GM18526 (cell line): ENCODE results near the gene RAB40C.

Experiments used
- POLR2A ChIP-seq: IDR thresholded peaks from 3 replicates; pipeline ENCODE4 v1.6.1; 2011; ENCODE audit not compliant: insufficient read length; ENCODE audit errors: extremely low read depth

Gene RAB40C

DNA sequence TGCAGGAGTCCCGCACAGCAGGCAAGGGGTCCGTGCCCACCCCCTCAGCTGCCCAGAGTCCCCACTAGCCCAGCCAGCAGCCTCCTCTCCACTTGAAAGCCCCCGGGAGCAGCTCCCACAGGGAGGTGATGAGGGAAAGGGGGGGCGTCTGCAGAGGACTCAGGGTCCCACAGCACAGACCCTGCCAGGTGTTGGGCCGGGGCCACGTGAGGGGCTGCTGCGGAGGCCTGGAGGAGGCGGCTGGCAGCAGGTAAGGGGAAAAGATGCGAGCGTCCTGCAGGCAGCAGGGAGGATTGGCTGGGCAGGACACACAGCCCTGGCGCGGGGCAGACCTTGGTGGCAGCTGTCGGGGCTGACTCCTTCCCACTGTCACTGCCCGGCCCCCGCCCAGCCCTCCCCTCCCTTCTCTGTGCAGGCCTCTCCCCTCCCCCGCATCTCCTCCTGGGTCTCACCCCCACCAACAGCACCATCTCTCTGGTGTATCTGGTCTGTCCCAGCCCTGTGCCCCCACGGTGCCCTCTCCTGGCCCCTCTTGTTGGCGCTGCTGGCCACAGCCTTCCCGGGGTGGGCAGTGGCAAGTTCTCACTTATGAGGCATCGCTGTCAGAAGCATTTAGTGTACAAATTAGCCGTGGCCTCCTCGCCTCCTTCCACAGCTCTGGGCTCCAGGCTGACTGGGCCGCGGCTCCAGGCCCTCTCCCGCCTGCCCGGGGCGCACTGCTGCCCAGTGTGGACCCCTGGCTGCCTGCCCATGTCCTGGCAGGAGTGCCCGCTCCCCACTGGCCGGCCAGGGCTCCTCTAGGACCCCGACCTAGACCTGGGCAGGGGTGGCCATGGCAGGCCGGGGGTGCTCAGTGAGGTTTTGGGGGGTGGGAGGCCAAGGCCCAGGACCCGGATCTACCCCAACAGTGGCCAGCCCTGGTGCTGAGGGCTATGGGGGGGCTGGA lies 34.1 kb upstream of the RAB40C start:
- no peak for TF ChIP-seq POLR2A

DNA sequence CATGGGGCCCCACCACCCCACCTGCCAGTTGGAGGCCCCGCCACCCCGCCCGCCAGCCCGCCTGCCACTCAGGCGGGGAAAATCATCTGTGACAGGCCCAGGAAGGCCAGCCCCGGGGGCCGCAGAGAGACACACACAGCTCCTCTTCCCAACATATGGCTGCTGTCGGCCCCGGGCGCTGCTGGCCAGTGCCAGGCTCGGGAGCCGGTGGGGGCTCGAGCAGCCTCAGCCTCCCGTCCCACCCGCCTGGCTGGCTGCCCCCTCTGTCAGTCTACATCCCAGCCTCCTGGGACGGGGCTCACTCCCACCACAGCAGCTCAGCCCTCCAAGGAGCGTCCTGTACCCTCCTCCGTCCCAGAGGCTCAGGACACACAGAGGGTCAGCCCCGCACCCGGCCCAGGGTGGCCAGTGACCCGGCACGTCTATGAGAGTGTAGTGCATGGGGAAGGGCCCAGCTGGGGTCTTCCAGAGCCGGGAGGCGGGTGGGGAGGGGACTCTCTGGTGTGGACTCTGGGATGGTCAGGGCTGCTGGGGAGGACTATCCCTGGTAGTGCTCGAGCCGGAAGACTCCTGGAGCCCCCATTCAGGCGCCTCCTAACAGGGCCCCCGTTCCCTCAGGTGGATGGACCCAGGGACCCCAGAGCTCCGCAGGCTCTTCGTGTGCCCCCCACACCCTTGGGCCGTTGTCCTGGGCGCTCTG lies 33.2 kb upstream of the RAB40C start:
- no peak for TF ChIP-seq POLR2A

DNA sequence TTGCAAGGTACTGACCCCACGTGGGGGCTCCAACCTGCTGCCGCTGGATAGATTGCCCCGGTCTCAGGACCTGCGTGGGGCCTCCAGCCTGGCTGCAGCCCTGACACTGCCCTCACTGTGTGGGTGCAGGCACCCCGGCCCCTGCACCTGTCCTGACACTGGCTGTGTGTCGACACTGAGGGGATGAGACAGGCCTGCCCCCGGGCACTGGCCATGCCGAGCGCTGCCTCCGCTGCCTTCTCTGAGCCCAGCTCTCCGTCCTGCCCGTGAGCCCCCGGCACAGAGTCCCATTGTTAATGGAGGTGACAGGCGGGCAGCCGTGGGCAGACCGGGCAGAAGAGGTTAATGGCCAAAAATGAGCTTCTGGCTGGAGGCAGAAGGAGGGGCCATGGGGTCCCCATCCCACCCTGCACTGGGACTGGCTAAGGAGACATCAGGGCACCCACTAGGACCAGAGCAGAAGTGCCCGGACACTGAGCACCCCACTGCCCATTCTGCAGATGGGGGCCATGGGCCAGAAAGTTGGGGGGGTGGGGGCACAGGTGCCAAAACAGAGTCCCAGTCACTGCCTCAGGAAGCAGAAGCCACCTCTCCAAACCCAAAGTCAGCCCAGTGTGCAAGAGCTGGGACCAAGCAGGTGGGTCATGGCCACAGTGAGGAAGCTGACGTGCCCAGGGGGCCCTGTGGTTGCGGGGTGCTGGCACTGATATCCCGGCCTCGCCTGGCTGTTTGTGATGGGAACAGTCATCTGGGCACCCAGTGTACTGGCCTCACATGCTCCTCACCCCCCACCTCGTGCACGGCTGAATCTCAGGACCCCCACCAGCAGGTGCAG lies 32.2 kb upstream of the RAB40C start:
- no peak for TF ChIP-seq POLR2A

DNA sequence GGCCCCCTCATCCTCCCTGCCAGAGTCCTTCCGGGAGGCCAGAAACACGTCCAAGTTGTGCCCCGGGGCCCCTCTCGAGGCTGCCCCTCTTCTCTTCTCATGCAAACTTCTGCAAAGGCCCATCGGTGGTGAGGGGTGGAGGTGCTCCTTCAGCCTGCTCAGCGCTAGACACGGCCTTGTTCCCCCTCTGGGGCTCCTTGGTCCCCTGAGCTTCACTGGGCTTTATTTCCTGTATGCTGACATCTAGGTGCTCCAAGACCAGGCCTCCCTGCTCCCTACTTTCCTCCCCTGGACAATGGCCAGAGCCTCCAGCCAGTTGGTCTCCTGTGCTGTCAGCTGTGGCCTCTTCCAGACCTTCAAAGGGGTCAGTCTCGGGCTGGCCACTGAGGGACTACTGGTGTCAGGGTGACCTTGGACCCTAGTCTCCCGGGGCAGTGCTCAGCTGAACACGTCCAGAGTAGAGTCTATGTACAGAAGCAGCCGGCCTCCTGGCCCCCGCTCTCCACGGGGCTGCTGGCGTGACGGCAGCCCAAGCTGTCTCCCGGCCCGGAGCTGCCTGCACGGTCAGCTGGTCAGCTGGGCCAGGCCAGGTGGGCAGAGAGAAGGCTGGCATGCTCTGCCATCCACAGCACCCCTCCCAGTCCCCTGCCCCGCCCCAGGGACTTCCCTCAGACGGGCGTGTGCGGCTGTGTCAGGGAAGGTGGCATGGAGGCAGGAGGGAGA lies 31.4 kb upstream of the RAB40C start:
- no peak for TF ChIP-seq POLR2A

DNA sequence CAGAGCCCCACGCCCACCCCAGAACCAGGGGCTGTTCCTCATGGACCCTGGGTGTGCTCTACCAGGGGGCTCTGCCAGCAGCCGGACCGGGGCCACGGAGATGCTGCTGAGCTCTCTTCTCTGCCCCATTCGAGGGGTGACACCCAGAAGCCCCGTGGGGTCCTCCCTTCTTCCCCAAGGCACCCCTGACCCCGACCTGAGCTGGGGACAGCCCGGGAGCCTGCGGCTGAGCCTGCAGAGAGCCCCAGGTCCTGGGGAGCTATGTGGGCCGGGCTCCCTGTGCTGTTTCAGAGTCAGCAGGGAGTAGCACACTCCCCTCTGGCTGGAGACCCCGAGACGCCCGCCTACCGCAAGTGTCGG lies 30.9 kb upstream of the RAB40C start:
- no peak for TF ChIP-seq POLR2A

DNA sequence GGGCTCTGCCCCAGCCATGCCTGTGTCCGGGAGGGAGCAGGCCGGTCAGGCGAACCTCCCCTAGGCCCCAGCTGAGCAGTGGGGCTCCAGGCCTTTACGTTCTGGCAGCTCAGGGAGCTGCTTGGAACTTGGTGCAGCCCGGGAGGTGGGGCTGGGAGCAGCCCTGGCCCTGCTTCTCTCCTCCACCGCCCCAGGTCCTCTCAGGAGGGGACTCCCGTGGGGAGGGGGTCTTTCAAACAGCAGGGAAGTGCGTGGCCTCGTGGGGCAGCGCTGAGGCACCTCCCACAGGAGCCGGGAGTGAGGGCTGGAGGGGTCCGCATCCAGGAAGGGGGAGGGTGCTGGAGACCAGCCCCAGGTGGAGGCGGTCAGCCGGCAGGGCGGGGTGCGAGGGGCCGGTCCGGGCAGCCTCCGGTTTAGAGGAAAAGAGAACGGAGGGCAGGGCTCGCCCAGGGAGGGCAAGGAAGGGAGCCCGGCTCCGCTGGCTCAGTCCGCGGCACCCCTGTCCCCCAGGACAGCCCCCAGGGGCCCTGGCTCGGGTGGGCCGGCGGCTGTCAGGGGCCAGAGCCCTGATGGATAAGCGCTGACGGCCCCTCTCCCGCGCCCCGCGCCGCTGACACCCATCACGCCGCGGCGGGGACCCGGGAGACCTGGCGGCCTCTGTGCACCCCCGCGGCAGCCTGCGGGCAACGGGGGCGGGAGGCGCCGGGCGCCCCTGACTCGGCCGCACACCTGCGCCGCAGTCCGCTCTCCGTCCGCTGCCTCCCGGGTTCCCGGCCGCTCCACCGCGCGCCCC lies 30.3 kb upstream of the RAB40C start:
- TF ChIP-seq POLR2A = no peak

DNA sequence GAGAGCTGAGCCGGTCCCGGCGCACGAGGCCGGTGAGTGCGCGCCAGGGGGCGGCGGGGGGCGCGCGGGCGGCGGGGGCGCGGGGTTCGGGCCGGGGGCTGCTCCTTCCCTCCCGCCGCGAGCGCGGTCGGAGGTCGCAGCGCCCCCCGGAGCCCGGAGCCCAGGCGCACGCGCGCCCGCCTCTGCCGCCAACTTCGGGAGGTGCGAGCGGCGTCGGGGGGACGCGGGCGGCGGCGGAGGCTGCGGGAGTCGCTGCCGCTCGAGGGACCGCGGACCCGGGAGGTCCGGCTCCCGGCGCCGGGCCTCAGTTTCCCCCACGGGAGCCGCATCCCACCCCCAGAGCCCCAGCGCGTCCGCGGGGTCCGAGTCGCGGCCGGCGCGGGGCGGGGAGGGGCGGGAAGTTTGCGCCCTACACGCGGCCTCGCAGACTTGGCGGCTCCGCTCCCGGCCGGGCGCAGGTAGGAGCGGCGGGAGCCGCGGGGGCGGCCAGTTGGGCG lies 29.6 kb upstream of the RAB40C start, which contains the start of gene PRR35:
TSS of gene PRR35 (plus strand) at position 191 of the 497 bp plus-strand sequence. CDS start 2,901 bp downstream, outside the sequence.
- TF ChIP-seq POLR2A = no peak

DNA sequence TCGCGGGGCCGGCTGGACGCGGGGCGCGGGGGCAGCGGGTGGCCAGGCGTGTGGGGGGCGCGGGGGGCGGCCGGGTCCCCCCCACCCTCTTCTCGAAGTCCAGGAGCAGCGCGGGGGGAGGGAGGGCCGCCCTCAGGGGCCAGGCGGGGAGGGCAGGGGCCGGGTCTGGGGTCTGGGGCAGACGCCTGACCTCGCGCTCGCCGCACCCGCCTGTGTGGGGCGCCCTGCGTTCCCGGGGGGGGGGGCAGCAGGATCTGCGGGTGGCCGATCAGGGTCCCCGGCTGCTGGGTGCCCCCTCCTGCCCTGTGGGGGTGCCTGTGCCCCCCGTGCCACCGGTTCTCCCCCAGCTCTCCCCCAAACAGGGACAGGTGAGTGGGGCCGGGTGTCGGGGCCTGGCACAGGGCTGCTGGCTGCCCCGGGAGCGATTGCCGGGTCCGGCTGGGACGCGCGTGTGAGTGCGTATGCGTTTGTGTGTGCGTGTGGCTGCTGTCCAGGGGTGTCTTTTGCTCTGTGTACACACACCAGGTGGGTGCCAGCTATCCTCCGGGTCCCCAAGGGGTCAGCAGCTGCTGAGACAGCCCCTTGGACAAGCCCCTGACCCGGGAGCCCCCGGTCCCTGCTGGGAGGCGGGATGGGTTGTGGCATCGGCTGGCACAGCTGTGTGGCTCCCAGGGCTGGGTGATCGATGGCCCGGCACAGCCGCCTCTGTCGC lies 29.0 kb upstream of the RAB40C start:
- TF ChIP-seq POLR2A = no peak

DNA sequence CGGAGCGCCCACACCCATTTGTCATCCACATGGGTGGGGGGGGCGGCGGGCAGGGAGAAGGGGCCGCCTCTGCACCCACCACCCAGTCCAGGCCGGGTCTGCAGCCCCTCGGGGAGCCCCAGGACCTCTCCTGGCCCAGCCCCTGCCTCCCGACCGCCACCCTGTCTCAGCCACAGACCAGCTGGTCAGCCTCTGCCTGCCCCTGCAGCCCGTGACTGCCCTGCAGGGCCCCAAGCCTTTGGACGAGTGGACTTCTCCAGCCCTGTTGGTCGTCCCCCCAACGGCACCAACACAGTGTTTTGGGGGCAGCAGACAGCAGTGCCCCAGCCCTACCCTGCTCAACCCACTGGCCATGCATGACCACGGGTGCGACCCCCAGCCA lies 28.5 kb upstream of the RAB40C start:
- no peak for TF ChIP-seq POLR2A

DNA sequence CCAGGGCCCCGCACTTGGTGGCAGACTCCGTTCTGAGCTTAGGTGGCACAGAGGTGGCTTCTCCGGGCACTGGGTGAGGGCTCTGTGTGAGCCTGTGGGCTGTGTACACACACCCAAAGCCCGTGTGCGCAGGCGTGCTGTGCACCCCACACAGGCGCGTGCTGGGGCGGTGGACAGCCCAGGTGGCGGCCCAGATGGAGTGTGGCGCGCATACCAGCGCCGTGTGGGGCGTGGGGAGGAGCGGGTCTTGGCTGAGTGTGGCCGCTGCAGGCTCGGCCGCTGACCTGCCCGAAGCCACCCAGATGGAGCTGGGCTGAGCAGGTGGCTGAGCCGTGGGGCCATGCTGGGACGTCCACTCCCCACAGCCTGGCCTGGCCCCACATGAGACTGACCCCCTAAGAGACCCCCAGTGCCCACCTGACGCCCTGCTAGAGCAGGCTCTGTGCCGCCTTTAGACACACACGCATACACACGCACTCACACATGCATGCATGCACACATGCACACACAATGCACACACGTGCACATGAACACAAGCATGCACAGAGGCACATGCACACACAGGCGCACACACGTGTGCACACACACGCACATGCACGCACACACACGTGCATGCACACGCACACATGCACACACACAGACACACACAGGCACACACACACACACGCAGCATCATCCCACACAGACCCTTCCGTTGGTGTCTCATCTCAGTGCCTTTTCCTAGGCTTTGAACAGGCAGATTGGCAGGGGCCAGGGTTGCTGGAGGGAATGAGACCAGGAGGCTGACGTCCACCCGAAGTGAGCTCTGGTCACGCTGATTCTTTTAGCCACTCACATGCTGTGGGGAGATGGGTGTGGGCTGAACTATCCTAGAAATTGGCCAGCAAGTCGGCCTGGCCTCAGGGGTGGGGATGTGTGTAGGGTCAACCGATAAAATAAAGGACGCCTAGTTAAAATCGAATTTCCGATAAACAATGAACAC lies 27.6 kb upstream of the RAB40C start:
- no peak for TF ChIP-seq POLR2A

DNA sequence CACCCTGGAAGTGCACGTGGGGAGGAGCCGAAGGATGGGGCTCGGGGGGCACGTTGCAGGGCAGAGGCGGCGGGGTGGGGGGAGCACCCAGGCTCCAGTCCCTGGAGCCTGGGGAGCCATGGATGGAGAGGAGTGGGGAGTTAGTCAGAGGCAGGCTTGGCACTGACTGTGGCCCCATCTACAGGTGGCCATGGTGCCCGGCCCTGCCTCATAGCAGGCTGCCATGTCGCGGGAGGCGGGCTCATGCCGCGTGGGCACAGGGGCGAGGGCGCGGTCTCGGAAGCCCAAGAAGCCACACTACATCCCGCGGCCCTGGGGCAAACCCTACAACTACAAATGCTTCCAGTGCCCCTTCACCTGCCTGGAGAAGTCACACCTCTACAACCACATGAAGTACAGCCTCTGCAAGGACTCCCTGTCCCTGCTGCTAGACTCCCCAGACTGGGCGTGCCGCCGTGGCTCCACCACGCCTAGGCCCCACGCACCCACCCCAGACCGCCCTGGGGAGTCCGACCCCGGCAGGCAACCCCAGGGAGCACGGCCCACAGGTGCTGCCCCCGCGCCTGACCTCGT lies 26.7 kb upstream of the RAB40C start:
- no peak for TF ChIP-seq POLR2A

DNA sequence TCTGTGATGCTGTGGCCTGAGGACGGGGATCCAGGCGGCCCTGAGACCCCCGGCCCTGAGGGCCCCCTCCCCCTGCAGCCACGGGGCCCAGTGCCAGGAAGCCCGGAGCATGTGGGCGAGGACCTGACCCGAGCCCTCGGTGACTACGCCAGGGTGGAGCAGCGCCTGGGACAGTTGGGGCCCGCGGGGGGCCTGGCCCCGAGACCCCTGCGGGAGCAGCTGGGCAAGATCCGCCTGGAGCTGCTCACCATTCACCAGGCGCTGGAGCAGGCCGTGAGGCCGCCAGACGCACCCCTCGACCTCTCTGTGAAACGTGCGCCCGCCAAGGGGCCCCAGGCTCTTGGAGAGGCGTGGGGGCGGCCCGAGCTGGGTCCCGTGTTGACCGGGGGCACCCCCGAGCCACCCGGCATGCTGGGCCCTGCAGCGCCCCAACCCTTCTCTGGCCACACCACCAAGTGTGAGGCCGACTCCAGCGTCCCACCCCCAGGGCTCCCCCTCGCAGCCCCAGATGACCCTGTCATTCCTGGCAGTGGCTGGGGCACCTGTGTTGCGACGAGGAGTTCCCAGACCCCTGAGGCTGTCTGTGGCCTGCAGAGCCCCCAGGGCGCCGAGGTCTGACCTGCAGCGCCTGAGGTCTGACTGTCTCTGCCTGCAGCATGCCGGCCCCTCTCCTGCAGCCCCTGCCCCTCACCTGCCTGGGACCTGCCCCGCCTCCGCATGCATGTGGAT lies 25.0 kb upstream of the RAB40C start:
- TF ChIP-seq POLR2A = no peak
